ENCODE results near the gene S100A3.
A peak's percentile ranks its signal among the peaks of the same experiment; 100 is the strongest.

The S100A3 gene

GRCh38 chr1:153549741-153550397 lies 811 bp upstream of the S100A3 start:
- DNase-seq (ENCODE audit: low read depth, low spot score): no peak

- DNase-seq (ENCODE audit: low read depth, low spot score): no peak
These were observed 1.2 kb downstream of the S100A3 start for GRCh38 chr1:153547560-153548551.

GRCh38 chr1:153546796-153547559 lies 2.1 kb downstream of the S100A3 start:
- no peak for DNase-seq (ENCODE audit: low read depth, low spot score)

- DNase-seq (ENCODE audit: low read depth, low spot score): no peak
These were observed 2.7 kb downstream of the S100A3 start for GRCh38 chr1:153546371-153546770.

- DNase-seq (ENCODE audit: low read depth, low spot score): peak; percentile 97
These were observed 3.7 kb downstream of the S100A3 start, which contains the start of gene S100A4 for GRCh38 chr1:153545067-153546055. TSS of gene S100A4 (minus strand) at chr1:153545806. CDS start at chr1:153544794, 1,012 bp downstream.

GRCh38 chr1:153544453-153545066 lies 4.5 kb downstream of the S100A3 start:
- DNase-seq (ENCODE audit: low read depth, low spot score): no peak

GRCh38 chr1:153543736-153544135 lies 5.3 kb downstream of the S100A3 start:
- no peak for DNase-seq (ENCODE audit: low read depth, low spot score)

GRCh38 chr1:153542956-153543711 lies 5.9 kb downstream of the S100A3 start:
- peak; percentile 48 for DNase-seq (ENCODE audit: low read depth, low spot score)

GRCh38 chr1:153541641-153542590 lies 7.1 kb downstream of the S100A3 start:
- DNase-seq (ENCODE audit: low read depth, low spot score): no peak

GRCh38 chr1:153540394-153541361 lies 8.4 kb downstream of the S100A3 start, which contains the start of gene S100A5:
TSS of gene S100A5 (minus strand) at chr1:153540934. CDS start at chr1:153540191, 743 bp downstream.
- DNase-seq (ENCODE audit: low read depth, low spot score): no peak

- DNase-seq (ENCODE audit: low read depth, low spot score): no peak
These were observed 9.5 kb downstream of the S100A3 start for GRCh38 chr1:153539395-153540093.

- no peak for DNase-seq (ENCODE audit: low read depth, low spot score)
These were observed 10.7 kb downstream of the S100A3 start for GRCh38 chr1:153538315-153538821.

GRCh38 chr1:153537376-153537730 lies 11.7 kb downstream of the S100A3 start:
- no peak for DNase-seq (ENCODE audit: low read depth, low spot score)

- DNase-seq (ENCODE audit: low read depth, low spot score): no peak
These were observed 12.2 kb downstream of the S100A3 start for GRCh38 chr1:153536671-153537375.

GRCh38 chr1:153536012-153536670 lies 12.9 kb downstream of the S100A3 start:
- DNase-seq (ENCODE audit: low read depth, low spot score): peak; percentile 90
